ENCODE data around the gene INPPL1. TPM values are rescaled to one million over a fixed set of nuclear protein-coding genes. Genes with fewer than 3 reads are reported as not detected.

Gene INPPL1, protein sequence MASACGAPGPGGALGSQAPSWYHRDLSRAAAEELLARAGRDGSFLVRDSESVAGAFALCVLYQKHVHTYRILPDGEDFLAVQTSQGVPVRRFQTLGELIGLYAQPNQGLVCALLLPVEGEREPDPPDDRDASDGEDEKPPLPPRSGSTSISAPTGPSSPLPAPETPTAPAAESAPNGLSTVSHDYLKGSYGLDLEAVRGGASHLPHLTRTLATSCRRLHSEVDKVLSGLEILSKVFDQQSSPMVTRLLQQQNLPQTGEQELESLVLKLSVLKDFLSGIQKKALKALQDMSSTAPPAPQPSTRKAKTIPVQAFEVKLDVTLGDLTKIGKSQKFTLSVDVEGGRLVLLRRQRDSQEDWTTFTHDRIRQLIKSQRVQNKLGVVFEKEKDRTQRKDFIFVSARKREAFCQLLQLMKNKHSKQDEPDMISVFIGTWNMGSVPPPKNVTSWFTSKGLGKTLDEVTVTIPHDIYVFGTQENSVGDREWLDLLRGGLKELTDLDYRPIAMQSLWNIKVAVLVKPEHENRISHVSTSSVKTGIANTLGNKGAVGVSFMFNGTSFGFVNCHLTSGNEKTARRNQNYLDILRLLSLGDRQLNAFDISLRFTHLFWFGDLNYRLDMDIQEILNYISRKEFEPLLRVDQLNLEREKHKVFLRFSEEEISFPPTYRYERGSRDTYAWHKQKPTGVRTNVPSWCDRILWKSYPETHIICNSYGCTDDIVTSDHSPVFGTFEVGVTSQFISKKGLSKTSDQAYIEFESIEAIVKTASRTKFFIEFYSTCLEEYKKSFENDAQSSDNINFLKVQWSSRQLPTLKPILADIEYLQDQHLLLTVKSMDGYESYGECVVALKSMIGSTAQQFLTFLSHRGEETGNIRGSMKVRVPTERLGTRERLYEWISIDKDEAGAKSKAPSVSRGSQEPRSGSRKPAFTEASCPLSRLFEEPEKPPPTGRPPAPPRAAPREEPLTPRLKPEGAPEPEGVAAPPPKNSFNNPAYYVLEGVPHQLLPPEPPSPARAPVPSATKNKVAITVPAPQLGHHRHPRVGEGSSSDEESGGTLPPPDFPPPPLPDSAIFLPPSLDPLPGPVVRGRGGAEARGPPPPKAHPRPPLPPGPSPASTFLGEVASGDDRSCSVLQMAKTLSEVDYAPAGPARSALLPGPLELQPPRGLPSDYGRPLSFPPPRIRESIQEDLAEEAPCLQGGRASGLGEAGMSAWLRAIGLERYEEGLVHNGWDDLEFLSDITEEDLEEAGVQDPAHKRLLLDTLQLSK
- total RNA-seq = 60.8 and 98.0 TPM in 2 replicates

DNA sequence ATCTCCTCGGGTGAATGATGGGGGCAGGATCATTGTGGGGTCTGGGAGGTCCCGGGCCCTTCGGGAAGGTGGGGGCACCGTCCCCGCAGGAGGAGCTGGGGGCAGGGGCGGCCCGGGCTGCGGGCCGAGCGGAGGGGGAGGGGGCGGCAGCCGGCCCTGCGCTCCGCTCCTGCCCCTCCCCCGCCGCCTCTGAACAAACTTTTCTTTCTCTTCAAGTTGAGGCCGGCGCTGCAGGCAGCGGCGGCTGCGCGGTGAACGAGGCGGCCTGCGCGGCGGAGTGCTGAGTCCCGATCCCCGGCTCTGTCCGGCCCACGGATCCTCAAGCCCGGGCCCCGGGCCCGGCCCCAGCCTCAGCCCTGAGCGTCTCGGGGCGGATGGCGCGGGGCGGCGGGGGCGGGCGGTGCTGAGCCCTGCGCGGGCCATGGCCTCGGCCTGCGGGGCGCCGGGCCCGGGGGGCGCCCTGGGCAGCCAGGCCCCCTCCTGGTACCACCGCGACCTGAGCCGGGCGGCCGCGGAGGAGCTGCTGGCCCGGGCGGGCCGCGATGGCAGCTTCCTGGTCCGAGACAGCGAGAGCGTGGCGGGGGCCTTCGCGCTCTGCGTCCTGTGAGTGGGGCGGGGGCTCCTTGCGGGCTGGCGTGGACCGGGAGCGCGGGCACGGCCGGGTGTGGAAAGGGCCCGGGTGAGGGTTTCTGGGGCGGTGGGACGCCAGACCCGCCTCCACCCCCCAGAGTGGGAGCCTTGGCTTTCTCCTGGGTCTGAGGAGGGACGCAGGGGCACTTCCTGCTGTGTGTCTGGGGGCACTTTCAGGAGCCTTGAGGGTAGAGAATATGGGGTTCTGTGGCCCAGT, at the start of gene INPPL1:
INPPL1 (plus strand) TSS at position 204 of the 847 bp plus-strand sequence; CDS start at position 422, 218 bp downstream.

DNA sequence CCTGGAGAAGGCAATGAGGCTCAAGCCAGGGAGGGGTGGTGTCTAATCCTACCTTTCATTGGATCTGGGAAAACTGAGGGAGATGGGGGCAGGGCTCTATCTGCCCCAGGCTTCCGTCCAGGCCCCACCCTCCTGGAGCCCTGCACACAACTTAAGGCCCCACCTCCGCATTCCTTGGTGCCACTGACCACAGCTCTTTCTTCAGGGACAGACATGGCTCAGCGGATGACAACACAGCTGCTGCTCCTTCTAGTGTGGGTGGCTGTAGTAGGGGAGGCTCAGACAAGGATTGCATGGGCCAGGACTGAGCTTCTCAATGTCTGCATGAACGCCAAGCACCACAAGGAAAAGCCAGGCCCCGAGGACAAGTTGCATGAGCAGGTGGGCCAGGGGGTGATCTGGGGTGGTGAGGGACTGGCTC, 32.6 kb upstream of the INPPL1 start, which contains the start of gene FOLR1:
FOLR1 (plus strand) TSS at position 180 of the 421 bp plus-strand sequence; CDS start at position 214, 34 bp downstream.

DNA sequence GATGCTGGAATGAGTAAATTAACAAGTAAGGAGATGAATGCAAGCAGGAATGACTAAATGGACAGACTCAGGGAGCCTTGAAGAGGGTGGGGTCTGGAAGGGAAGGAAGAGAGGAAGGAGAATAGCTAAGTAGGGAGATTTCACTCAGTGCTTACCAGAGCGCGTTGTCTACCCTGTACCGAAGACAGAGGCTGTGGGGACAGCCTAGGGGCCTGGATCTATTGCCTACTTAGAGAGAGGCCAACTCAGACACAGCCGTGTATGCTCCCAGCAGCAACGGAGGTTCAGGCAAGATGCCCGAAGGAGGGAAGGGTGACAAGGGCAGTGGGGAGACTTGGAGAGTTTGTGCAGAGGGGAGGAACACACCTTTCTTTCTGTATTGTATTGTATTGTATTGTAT, 7.9 kb upstream of the INPPL1 start, which contains the start of gene FOLR2:
FOLR2 (plus strand) TSS at position 157 of the 400 bp plus-strand sequence. CDS start 1,791 bp downstream, outside the sequence.

DNA sequence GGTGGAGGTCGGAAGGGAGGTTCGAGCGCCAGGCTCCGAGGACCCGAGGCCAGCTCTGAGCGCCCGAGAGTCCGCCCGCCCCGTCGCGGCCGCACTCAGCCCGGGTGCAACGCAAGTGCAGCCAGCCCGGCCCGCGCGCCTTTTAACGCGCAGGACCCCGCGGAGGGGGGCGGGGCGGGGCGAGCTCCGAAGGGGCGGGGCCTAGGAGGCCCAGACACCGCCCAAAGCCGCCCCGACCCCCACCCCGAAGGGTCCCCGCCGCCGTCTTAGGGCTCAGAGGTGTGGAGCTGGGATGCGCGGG, 19.4 kb downstream of the INPPL1 start, which contains the start of gene PHOX2A:
PHOX2A (minus strand) TSS at position 117 of the 301 bp plus-strand sequence. CDS start 172 bp downstream, outside the sequence.

Other genes starting within 250 kb of the INPPL1 start
- 0.86 and 0.89 TPM in 2 replicates for gene IL18BP, start 225.9 kb upstream of the INPPL1 start, total RNA-seq
- gene NUMA1, start 144.2 kb upstream of the INPPL1 start, total RNA-seq = 124 TPM in 2 replicates
- 4.3 and 8.7 TPM in 2 replicates for gene LRRC51, start 143.9 kb upstream of the INPPL1 start, total RNA-seq
- 171 and 225 TPM in 2 replicates for gene LAMTOR1, start 121.5 kb upstream of the INPPL1 start, total RNA-seq
- 1.9 TPM in 1 of 2 replicates, not detected in the other for gene TOMT, start 118.8 kb upstream of the INPPL1 start, total RNA-seq
- 52.3 and 85.6 TPM in 2 replicates for gene ANAPC15, start 112.1 kb upstream of the INPPL1 start, total RNA-seq
- not detected in 2 replicates for gene FOLR3, start 89.0 kb upstream of the INPPL1 start, total RNA-seq
- gene FOLR1, start 32.6 kb upstream of the INPPL1 start, total RNA-seq = 1.2 TPM in 1 of 2 replicates, not detected in the other
- gene FOLR2, start 8.0 kb upstream of the INPPL1 start, total RNA-seq = not detected in 2 replicates
- gene PHOX2A, start 19.4 kb downstream of the INPPL1 start, total RNA-seq = 1.2 TPM in 1 of 2 replicates, not detected in the other
- 48.9 and 55.4 TPM in 2 replicates for gene CLPB, start 209.8 kb downstream of the INPPL1 start, total RNA-seq

All from myometrial cell (primary cell).